GM19468 (cell line): ENCODE data around the gene ALG9.
"Not testable (repeated sequence)": the region's sequence is repeated elsewhere in the genome, so short reads cannot be mapped to it uniquely, and the experiment has no call there.

Experiments used
- ATAC-seq: cut with Tn5 transposase; IDR thresholded peaks from one replicate; pipeline ENCODE4 v1.9.1; 2021; ENCODE audit warnings: mild to moderate bottlenecking, moderate library complexity, moderate number of reproducible peaks; ENCODE audit not compliant: unreplicated experiment; ENCODE audit errors: extremely low read depth

The ALG9 gene

DNA sequence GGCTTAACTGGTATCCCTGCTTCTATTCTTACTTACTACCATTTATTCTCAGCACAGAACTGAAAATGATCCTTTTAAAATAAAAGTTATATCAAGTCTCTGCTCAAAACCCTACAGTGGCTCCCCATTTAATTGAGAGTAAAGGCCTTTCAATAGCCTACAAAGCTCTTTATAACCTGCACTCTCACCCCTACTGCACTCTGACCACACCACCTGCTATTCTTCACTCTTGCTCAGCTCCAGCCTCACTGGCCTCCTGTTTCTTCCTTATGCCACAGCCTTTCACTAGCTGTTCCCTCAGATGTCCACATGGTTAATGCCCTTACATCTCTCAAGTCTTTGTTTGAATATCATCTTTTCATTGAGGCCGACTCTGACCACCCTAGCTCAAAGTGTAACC is 64.3 kb downstream of the ALG9 start:
- ATAC-seq: no peak

DNA sequence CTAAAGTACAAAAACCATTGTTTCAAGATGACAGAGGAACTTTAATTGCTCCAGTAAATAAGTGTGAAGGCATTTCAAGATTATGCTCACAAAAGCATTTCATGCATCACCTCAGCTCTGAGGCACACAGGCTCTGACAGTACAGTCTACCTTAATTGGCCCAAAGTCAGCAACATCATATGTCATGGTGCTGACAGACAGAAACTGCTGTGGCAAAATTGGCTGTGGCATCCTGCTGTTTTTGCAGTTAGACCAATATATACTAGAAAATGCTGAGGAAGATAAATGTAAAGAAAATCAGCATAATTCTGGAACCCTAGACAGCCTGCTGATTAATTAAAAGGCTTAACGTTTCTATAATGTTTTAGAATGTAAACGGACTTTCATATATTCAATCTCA is 70.2 kb downstream of the ALG9 start:
- no peak for ATAC-seq

DNA sequence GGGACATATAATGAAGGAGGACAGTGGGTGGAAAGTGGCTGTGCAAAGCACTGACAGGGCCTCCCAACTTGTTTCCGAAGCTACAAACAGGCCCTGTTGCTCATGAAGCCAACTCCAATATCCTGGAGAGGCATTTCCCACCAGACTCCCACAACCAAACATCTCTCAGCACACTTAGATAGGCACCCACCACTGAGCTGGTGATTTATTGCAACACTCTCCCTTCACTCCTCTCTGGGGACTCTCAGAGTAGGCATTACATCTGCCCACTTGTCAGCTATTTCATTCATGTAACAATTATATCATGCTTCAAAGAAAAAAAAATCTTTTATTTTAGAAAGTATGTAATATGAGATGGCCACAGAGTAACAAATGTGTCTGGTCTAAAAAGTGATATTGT is 73.1 kb downstream of the ALG9 start:
- no peak for ATAC-seq

DNA sequence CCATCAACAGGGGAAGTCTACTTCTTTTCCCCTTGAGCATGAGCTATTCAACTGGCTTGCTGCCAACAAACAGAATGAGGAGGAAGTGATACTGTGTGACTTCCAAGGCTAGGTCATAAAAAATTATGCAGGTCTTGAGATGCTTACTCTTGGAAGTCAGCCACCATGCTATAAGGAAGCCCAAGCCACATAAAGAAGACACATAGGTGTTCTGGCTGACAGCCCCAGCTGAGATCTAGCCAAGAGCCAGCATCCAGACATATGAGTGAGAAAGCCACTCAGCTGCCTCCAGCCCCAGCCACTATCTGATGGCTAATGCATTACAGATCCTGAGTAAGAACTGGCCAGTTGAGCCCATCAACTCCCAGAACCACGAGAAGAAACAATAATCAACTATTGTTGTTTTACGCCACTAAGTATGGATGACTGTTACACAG is 74.2 kb downstream of the ALG9 start:
- peak; percentile 25 for ATAC-seq

DNA sequence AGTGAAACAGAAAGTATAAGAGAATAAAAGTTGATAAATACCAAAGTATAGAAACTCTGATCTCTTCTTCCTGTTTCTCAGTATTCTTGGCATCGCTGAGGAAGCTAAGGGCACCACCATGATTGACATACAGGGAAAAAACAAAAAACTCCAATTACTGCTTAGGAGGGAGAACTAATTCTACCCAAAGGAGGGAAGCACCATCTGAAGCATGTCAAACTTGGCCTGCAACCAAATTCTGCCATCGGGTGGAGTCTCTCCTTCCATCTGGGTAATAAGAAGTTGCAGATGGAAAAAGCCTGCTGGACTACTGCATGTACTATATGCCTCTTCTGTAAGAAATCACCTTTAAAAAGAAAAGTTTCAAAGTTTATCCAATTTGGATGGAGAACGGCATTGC is 74.7 kb downstream of the ALG9 start:
- no peak for ATAC-seq

DNA sequence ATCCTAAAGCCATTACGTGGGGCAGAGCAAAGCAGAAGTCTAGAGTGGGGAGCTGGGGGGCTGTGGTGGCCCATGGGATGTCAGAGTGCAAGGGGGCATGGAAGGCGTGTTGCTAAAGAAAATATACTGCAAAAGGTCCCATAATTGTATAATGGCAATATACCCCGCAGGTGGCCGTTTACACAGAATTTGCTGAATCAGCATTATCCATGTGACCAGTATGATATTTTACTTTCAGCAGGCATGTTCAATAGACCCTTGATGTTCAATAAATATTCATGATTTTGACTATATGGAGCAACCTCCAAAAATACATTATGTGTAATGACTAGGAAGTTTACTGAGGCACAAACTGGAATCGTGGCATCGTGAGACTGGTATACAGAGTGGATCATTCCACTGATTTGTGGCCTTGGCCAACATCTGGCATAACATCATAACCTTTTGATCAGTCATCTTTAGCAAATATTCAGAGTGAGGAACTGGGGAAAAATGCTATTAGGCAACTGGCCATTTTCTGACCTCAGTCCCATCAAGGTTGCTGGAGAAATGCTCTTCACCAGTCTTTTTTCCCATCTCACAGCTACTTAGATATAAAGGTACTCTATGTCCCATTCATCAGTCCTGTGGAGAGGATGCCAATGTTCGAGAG is 75.9 kb downstream of the ALG9 start:
- ATAC-seq: no peak

DNA sequence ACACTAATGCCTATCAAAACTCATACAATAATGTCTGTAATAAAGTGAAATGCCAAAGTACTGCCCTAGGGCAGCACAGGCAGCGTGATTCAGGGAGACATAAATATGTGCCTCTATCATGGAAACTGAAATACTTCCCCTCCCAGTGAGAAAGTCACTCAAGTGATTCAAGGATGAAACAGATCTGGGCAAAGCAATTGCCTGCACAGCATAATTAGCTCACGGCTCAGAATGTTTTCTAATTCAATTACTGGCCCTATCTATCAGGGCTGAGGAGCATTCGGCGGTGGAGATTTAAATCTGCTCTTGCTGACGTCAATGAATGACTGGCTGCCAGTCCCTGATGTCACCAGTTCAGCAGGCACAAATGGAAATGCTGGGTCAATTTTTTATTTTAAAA is 77.5 kb downstream of the ALG9 start:
- no peak for ATAC-seq

DNA sequence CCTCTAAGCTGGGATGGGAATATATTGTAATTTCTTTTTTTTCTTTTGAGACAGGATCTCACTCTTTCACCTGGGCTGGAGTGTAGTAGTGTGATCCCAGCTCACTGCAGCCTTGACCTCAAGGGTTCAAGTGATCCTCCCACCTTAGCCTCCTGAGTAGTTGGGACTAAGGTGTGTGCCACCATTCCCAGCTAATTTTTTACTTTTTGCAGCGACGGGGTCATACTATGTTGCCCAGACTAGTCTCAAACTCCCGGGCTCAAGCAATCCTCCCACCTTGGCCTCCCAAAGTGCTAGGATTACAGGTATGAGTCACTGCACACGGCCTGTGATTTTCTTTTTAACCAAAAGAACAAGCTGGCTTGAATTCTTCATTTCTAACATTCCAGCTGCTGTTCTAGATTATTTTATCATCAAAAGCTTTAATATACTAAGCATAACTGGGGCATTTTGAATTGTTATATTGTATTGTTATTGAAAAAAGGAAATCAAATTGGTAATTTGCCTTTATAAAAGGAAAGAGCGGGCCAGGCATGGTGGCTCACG is 78.4 kb downstream of the ALG9 start:
- no peak for ATAC-seq

DNA sequence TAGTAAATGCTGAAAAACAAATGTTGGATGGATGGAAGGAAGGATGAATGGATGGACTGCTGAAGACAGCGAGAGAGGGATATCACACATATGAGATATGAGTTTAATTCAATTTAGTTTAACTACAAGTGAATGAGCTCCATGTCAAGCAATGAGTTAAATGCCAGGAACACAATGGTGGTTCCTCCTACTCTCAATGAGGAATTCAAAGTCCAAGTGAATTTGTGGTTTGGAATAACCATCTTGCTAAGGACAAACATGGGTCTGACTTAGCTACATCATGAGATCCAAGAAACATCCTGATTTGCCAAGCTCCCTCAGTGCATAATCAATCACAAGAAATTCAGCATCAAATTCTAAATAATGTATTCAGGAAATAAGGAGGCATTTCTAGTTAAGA is 79.1 kb downstream of the ALG9 start:
- no peak for ATAC-seq

DNA sequence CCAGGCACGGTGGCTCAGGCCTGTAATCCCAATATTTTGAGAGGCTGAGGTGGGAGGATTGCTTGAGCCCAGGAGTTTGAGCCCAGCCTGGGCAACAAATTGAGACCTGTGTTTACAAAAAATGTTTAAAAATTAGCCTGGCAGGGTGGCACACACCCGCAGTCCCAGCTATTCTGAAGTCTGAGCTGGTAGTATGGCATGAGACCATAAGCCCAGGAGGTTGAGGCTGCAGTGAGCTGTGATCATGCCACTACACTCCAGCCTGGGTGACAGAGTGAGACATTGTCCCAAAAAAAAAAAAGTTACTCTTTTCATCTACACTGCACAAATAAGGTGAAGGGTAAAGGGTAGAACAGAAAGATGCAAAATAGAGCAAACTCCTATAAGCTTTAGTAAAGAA is 82.9 kb downstream of the ALG9 start:
- ATAC-seq: no peak

DNA sequence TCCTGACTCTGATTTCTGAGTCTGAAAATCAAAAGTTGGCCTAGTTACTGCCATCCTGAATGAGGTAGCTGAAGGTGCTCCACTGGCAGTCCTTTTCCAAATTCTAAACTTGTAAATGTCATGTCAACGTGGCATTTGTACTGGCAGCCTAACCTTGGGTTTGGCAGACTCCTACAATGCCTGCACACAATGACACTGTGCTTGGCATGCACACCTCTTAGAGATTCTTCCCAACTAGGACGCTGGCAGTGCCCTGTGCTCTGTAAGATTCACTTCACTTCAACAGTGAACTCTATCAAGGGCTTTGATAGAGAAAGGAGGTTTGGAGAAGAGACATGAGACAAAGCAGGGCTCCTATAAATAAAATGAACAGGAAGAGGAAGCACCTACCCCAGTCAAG is 83.3 kb downstream of the ALG9 start:
- no peak for ATAC-seq

DNA sequence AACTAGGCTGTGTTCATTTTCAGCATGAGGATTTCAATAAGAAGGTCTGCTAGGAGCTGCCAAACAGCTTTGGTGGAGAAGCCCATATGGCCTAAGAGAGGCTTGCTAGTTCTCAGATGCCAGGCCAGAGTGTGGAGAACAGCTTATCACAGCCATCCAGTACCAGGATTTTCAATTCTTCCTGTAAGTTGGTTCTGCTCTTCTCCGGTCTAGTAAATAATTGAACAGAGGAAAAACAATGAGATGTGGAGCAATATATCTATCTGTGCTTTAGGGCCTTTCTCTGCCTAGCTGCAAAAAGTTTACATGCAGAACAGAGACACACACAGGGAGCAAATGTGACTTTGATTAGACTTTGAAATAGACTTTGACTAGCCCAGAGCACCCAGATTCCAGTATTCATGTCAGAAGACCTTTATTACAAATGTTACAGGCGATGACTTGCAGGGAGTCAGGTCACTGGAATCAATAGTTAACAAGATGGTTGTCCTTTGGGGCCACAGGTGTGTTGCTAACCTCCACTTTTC is 85.4 kb downstream of the ALG9 start:
- no peak for ATAC-seq

DNA sequence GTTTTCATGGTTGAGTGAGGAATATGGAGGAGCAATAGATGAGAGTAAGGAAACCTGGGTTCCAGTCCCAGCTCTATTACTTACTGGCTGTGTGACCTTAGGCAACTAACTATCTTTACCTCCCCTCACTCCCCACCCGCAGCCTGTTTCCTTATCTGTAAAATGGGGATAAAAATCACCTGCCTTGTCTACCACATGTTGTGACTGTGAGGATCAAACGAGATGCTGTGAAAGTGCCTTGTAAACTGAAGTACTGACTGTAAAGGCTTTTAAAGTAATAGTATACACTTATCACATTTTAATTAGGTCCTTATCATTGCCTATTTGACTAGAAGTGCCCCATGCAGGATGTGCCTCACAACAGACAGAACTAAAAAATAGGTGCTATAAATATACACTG is 86.3 kb downstream of the ALG9 start:
- ATAC-seq: no peak

DNA sequence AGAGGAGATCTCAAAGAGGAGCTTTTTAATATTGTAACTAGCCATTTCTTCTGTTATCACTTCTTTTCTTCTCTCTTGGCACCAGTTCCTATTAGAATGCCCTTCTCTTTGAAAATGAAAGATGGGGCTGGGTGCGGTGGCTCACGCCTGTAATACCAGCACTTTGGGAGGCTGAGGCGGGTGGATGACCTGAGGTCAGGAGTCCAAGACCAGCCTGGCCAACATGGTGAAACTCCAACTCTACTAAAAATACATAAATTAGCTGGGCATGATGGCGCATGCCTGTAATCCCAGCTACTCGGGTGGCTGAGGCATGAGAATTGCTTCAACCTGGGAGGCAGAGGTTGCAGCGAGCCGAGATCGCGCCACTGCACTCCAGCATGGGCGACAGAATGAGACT is 87.1 kb downstream of the ALG9 start:
- not testable (repeated sequence) for ATAC-seq

DNA sequence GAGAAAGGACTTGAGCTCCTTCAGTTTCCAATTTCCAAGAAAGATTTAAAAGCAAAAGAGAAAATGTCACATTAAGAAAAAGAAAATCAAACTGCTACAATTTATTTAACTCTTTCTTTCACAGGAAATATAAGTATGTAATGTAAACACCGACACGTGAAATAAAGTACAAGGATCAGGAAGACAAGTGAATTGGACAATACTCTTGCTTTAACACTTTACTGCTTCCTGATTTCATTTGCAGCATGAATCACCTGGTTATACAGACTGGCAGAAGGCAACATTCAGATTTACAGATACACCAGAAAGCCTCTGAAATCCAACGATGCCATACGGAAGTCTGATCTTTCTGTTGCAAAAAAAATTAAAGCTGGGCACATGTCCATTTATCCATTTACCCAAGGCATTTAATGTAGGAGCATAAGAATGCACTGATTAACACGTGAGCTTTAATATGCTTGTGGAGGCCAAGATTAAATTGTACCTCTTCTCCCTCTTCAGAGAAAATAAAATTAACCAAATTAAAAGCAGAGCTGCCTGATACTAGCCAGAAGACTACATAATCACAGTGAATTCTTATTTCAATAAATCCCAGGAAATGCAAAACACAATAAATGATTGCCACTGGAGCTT is 89.2 kb downstream of the ALG9 start:
- ATAC-seq: no peak

DNA sequence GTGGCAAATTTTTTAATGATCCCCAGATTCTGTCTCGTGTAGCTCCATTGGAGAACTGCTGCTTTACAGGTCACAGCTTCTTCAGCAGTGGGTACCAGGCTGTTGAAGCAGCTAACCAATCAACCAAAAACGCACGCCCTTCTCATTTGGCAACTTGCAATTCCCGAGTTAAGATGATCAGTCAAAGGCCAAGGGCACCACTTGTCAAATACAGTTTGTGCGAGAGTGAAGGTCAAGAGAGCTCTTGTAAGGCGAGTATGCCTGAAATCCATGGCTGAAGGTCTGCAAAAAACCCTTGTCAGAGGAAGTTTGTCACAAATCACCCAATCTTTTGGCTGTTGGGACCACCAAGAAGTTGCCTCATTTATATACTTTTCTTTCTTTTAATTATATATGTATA is 92.3 kb downstream of the ALG9 start:
- no peak for ATAC-seq

DNA sequence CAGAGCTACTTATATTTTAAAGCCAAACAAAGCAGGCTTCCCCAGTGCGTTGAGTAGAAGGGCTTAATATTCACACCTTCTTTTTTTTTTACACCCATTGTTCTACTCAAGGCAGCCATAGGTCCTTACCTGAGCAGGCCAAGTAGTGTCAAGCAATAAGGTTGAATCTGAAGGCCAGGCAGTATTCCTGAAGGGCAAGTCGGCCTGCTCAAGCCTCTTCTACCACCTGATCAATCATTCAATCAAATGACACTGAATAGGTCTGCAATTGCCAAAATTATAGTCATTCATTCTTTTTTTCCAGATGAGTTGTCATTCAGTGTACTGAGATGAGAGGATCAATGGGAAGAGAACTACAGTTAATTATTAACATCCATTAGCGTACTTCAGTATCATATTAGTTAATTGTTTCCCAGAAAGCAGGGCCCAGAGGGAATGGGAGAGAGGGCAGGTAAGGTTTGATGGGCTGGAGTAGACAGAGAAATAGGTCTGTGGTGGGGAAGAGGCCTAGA is 93.3 kb downstream of the ALG9 start:
- ATAC-seq: no peak

DNA sequence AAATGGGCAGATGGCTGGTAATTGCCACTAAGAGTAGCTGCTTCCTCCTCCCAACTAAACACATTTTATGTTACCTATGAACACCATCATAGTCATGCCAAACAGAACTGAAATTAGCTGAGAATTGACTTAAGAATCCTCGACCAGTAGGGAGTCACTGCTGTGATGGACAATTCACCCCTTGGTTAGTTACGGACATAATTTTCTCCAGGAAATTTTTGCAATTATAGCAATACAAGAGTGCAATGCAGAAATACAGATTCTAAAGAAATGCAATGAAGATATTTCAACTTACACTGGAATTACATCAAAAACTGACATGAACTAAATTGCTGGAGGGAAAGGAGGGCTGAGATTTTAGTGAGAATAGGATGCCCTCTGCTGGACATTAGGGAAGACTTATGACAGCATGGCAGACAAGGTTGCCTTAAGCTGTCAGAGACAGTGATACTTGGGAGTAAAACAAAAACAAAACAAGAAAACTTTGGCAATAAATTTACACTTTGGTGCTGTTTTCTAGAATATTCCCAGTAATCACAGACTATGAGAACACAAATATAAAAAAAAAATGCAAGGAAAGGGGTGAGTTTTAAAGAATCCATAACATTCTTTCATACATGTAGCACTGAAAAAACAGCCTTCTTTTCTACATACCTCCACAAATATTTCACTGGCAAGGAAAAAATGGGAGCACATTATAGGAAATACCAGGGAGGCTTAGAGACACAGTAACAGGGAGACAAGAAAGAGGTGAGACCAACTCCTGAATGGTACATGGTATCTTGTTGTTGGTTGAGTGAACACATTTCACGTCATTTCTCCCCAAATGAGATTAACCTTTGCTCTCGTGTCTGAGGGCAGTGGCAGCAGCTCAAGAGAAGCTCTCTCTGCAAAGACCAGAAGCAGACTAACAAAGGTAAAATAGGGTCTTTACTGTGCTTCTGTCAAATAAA is 94.0 kb downstream of the ALG9 start:
- ATAC-seq: peak; percentile 9

DNA sequence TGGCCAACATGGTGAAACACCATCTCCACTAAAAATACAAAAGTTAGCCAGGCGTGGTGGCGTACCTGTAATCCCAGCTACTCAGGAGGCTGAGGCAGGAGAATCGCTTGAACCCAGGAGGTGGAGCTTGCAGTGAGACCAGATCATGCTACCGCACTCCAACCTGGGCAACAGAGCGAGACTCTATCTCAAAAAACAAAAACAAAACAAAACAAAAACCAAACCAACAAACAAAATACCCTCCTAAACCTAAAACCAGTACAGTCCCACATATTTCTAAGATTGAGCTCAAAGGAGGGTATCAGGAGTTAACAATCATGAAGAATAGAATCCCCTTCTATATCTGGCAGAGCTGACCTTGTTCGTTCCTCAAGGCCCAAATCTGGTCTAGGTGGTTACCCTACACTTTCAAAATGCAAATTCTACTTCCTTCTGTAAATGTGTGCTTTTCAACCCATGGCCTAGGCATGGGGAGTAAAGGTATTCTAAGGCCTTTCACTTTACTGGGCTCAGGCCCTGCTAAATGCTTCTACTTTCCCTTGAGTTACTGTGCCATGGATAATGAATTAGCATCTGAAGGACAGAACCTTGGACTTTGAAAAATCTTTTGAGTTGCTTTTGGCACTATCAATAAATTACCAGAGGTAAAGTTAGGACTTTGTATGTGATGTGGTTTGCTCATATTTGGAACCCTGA is 94.8 kb downstream of the ALG9 start:
- ATAC-seq: peak; percentile 90
